Vagina (tissue), 2 donors: ENCODE results near the gene B4GALNT4.
"Not testable (repeated sequence)": the region's sequence is repeated elsewhere in the genome, so short reads cannot be mapped to it uniquely, and the experiment has no call there.

Experiments used
- POLR2A ChIP-seq, 2 donors: fragments of 450-650 bp; IDR thresholded peaks; one replicate each; pipeline ENCODE4 v1.6.1; 2017; ENCODE audit warnings: antibody characterized with exemption in 2 of 2, mild to moderate bottlenecking in 2 of 2, moderate library complexity in 2 of 2
- POLR2AphosphoS5 ChIP-seq, 2 donors: sonication (generic); formaldehyde crosslinking; IDR thresholded peaks; one replicate each; pipeline ENCODE4 v1.9.0; 2017; ENCODE audit warnings: antibody characterized with exemption in 2 of 2, mild to moderate bottlenecking in 2 of 2, low read depth in 1 of 2; ENCODE audit not compliant: insufficient read depth in 1 of 2
- TF ChIP-seq, protein P1 (sequence below), 3 experiments: fragments of 450-650 bp in 2 of 3; fragments of 200-600 bp in 1 of 3; sonication (generic) in 1 of 3; IDR thresholded peaks; one replicate each; pipeline ENCODE4 v1.5.1; 2017 to 2019; ENCODE audit warnings: antibody characterized with exemption in 3 of 3, mild to moderate bottlenecking in 2 of 3, moderate library complexity in 2 of 3

DNA sequence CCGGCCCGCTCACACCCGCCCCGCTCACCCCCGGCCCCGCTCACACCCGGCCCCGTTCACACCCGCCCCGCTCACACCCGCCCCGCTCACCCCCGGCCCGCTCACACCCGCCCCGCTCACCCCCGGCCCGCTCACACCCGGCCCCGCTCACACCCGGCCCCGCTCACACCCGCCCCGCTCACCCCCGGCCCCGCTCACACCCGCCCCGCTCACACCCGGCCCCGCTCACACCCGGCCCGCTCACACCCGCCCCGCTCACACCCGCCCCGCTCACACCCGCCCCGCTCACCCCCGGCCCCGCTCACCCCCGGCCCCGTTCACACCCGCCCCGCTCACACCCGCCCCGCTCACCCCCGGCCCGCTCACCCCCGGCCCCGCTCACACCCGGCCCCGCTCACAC lies 31.9 kb downstream of the B4GALNT4 start:
- not testable (repeated sequence) for TF ChIP-seq POLR2AphosphoS5 (IDR thresholded peaks at IDR 0.05; ENCODE audit: insufficient read depth in 1 of 2, low read depth in 1 of 2); POLR2A (IDR thresholded peaks at IDR 0.05)
- TF ChIP-seq, protein P1, sequence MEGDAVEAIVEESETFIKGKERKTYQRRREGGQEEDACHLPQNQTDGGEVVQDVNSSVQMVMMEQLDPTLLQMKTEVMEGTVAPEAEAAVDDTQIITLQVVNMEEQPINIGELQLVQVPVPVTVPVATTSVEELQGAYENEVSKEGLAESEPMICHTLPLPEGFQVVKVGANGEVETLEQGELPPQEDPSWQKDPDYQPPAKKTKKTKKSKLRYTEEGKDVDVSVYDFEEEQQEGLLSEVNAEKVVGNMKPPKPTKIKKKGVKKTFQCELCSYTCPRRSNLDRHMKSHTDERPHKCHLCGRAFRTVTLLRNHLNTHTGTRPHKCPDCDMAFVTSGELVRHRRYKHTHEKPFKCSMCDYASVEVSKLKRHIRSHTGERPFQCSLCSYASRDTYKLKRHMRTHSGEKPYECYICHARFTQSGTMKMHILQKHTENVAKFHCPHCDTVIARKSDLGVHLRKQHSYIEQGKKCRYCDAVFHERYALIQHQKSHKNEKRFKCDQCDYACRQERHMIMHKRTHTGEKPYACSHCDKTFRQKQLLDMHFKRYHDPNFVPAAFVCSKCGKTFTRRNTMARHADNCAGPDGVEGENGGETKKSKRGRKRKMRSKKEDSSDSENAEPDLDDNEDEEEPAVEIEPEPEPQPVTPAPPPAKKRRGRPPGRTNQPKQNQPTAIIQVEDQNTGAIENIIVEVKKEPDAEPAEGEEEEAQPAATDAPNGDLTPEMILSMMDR (IDR thresholded peaks at IDR 0.05) = not testable (repeated sequence)
